ENCODE results near the gene PTGER2. TPM values are rescaled to one million over a fixed set of nuclear protein-coding genes. Genes with fewer than 3 reads are reported as not detected.

PTGER2 gene
- total and polyA plus RNA-seq, 10 of the 15 experiments (the other 5 are each of a cell fraction or from before 2014, with no cell fraction given): 0.03 to 1.6 (median 0.33) TPM

DNA sequence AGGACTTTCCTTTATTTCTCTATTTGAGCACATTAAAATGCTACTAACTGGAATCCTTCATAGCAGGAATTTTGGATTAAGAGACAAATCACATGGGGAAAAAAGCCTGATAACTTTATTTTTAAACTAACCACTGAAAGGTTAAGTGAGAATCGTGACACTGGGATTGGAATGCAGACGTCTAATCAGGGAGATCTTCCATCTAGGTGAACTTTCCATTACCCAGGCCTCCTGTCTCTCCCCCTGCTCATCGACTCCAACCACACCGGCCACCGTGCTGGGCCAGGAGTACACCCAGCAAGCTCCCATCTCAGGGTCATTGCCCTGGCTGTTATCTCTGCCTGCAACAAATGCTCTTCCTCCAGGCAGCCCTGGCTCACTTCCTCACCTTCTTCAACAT is 19.0 kb downstream of the PTGER2 start:
- Histone ChIP-seq H3K79me2 (ENCODE audit: control insufficient read depth, insufficient read depth, low read length) (no peaks in the 10 kb centered on the region), H3K4me1 (ENCODE audit: control insufficient read depth, insufficient read depth, low read length) (peaks cover 13% of the 10 kb centered on the region), H3K4me3 (no peak overlapping the region), H3K9ac (ENCODE audit: control insufficient read depth, insufficient read depth, low read length) (no peak overlapping the region), H3K9me3 (replicated peaks; ENCODE audit: control insufficient read depth, insufficient read depth, low read length) (no peaks in the 10 kb centered on the region), H2AFZ (ENCODE audit: control insufficient read depth, low read depth, low read length) (no peak overlapping the region), H3K4me2 (ENCODE audit: control insufficient read depth, insufficient read depth) (no peak overlapping the region), H4K20me1 (ENCODE audit: control insufficient read depth, insufficient read depth) (no peaks in the 10 kb centered on the region), H3K27ac (ENCODE audit: control insufficient read depth, insufficient read depth) (no peak overlapping the region), H3K27me3 (replicated peaks in 1 of 2; ENCODE audit: control insufficient read depth in 2 of 2, insufficient read depth in 2 of 2, low read length in 1 of 2) (peaks cover 0 to 2% of the 10 kb centered on the region in 2 experiments; a peak in 1 of 4 replicates), H3K36me3 (ENCODE audit: control insufficient read depth in 2 of 2, insufficient read depth in 2 of 2, low read length in 1 of 2) (no peaks in the 10 kb centered on the region)
- ATAC-seq (no peak), DNase-seq (ENCODE audit: low read depth, low spot score) (no peak), FAIRE-seq (no peak)
- 74% methylated on average over 5 of the region's 5 CpGs for WGBS (ENCODE audit: insufficient coverage, insufficient replicate concordance, low lambda C conversion rate, missing lambda C conversion rate)
- BruUV-seq (replicated peaks): no TSS peak
- in situ Hi-C loops (cut with MboI): no loop called here
- ChIA-PET POLR2A (no interaction called here), SMC1A (ENCODE audit: uncharacterized antibody, unreplicated experiment) (no interaction called here), RAD21 (ENCODE audit: unreplicated experiment) (no interaction called here), CTCF (no interaction called here)
- TF ChIP-seq SRF (IDR thresholded peaks at IDR 0.05; ENCODE audit: low read depth in 2 of 2, low read length in 2 of 2): no peak
- TF ChIP-seq BCL11A (IDR thresholded peaks at IDR 0.05; ENCODE audit: low read depth, low read length): no peak
- intact Hi-C loops (cut with micrococcal nuclease; ENCODE audit: unreplicated experiment): no loop called here

DNA sequence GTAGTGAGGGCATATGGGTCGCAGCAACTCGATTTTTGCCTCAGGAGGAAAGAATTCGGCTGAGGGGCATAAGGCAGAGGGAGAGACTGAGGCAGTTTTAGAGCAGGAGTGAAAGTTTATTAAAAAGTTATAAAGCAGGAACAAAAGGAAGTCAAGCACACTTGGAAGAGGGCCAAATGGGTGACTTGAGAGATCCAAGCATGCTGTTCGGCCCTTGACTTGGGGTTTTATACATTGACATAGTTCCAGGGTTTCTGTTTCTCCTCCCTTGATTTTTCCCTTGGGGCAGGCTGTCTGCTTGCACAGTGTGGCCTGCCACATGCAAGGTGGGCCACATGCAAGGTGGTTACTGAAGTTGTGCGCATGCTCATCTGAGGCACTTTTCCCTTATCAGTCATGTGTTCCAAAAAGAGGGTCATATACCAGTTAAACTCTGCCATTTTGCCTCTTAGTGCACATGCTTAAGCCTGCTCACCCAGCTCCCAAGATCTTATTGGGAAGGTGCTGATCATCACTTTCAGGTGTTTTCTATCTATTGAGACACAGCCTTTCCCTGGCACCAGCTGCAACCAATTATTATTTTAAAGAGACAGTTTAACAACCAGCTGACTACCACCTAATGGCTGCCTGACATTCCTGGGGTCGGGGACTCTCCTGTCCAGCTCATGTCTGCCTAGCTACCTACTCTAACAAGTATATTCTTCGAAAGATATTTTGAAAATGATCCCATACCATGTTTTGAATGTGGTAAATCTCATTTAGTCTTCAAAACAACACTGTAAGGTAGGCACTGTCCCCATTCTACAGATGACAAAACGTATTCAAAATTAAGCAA is 19.9 kb downstream of the PTGER2 start:
- Histone ChIP-seq H3K4me1 (ENCODE audit: control insufficient read depth, insufficient read depth, low read length) (peaks cover 11% of the 10 kb centered on the region), H3K4me2 (ENCODE audit: control insufficient read depth, insufficient read depth) (no peak overlapping the region), H3K27ac (ENCODE audit: control insufficient read depth, insufficient read depth) (no peak overlapping the region), H3K27me3 (replicated peaks in 1 of 2; ENCODE audit: control insufficient read depth in 2 of 2, insufficient read depth in 2 of 2, low read length in 1 of 2) (peaks cover 0 to 2% of the 10 kb centered on the region in 2 experiments; a peak in 1 of 4 replicates), H3K36me3 (ENCODE audit: control insufficient read depth in 2 of 2, insufficient read depth in 2 of 2, low read length in 1 of 2) (no peaks in the 10 kb centered on the region), H2AFZ (ENCODE audit: control insufficient read depth, low read depth, low read length) (no peak overlapping the region), H3K9ac (ENCODE audit: control insufficient read depth, insufficient read depth, low read length) (no peak overlapping the region), H3K9me3 (replicated peaks; ENCODE audit: control insufficient read depth, insufficient read depth, low read length) (no peaks in the 10 kb centered on the region), H3K4me3 (no peak overlapping the region), H3K79me2 (ENCODE audit: control insufficient read depth, insufficient read depth, low read length) (no peaks in the 10 kb centered on the region), H4K20me1 (ENCODE audit: control insufficient read depth, insufficient read depth) (no peaks in the 10 kb centered on the region)
- no TSS peak for BruUV-seq (replicated peaks)
- 56% methylated on average over 8 of the region's 8 CpGs for WGBS (ENCODE audit: insufficient coverage, insufficient replicate concordance, low lambda C conversion rate, missing lambda C conversion rate)
- ChIA-PET CTCF (no interaction called here), POLR2A (no interaction called here), SMC1A (ENCODE audit: uncharacterized antibody, unreplicated experiment) (interaction anchor here (1.3 kb wide), 1 partner anchor 35 kb away, joined by 3 read pairs; no protein-coding TSS in a partner anchor), RAD21 (ENCODE audit: unreplicated experiment) (no interaction called here)
- in situ Hi-C loops (cut with MboI): no loop called here
- no peak for DNase-seq (ENCODE audit: low read depth, low spot score)
- intact Hi-C loops (cut with micrococcal nuclease; ENCODE audit: unreplicated experiment): no loop called here
- no peak for FAIRE-seq
- ATAC-seq: no peak
- TF ChIP-seq TARDBP (IDR thresholded peaks at IDR 0.05; ENCODE audit: borderline replicate concordance) (no peak), PAX8 (IDR thresholded peaks at IDR 0.05) (no peak), SIN3A (IDR thresholded peaks at IDR 0.05; ENCODE audit: low read depth, low read length) (no peak), RAD21 (IDR thresholded peaks at IDR 0.05; ENCODE audit: insufficient read depth, low read depth, low read length) (no peak), ESRRA (IDR thresholded peaks at IDR 0.05; ENCODE audit: low read length) (no peak), POLR2A (IDR thresholded peaks at IDR 0.05; ENCODE audit: low read depth, low read length) (no peak), ASH2L (IDR thresholded peaks at IDR 0.05; ENCODE audit: borderline replicate concordance, low read depth) (no peak), FOS (IDR thresholded peaks at IDR 0.05; ENCODE audit: borderline replicate concordance, extremely low read depth, insufficient read length) (no peak)
- TF ChIP-seq, protein P1, sequence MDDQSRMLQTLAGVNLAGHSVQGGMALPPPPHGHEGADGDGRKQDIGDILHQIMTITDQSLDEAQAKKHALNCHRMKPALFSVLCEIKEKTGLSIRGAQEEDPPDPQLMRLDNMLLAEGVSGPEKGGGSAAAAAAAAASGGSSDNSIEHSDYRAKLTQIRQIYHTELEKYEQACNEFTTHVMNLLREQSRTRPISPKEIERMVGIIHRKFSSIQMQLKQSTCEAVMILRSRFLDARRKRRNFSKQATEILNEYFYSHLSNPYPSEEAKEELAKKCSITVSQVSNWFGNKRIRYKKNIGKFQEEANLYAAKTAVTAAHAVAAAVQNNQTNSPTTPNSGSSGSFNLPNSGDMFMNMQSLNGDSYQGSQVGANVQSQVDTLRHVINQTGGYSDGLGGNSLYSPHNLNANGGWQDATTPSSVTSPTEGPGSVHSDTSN (IDR thresholded peaks at IDR 0.05; ENCODE audit: insufficient replicate concordance, low read depth, low read length): no peak
- TF ChIP-seq, protein P2, sequence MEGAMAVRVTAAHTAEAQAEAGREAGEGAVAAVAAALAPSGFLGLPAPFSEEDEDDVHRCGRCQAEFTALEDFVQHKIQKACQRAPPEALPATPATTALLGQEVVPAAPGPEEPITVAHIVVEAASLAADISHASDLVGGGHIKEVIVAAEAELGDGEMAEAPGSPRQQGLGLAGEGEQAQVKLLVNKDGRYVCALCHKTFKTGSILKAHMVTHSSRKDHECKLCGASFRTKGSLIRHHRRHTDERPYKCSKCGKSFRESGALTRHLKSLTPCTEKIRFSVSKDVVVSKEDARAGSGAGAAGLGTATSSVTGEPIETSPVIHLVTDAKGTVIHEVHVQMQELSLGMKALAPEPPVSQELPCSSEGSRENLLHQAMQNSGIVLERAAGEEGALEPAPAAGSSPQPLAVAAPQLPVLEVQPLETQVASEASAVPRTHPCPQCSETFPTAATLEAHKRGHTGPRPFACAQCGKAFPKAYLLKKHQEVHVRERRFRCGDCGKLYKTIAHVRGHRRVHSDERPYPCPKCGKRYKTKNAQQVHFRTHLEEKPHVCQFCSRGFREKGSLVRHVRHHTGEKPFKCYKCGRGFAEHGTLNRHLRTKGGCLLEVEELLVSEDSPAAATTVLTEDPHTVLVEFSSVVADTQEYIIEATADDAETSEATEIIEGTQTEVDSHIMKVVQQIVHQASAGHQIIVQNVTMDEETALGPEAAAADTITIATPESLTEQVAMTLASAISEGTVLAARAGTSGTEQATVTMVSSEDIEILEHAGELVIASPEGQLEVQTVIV (IDR thresholded peaks at IDR 0.05; ENCODE audit: borderline replicate concordance, partially characterized antibody): no peak
- TF ChIP-seq, protein P3, sequence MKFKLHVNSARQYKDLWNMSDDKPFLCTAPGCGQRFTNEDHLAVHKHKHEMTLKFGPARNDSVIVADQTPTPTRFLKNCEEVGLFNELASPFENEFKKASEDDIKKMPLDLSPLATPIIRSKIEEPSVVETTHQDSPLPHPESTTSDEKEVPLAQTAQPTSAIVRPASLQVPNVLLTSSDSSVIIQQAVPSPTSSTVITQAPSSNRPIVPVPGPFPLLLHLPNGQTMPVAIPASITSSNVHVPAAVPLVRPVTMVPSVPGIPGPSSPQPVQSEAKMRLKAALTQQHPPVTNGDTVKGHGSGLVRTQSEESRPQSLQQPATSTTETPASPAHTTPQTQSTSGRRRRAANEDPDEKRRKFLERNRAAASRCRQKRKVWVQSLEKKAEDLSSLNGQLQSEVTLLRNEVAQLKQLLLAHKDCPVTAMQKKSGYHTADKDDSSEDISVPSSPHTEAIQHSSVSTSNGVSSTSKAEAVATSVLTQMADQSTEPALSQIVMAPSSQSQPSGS (IDR thresholded peaks at IDR 0.05; ENCODE audit: low read length): no peak
